HepG2 (cell line): ENCODE data around the gene TRAPPC1. TPM values are rescaled to one million over a fixed set of nuclear protein-coding genes. Genes with fewer than 3 reads are reported as not detected.

Source experiments
- ATAC-seq: fragments of 200-7000 bp; cut with Tn5 transposase; 3 replicates; pipeline ENCODE4 v1.9.1; 2020; ENCODE audit warnings: mild to moderate bottlenecking, moderate library complexity
- BruUV-seq: library from RNA; stranded (reverse); fragments of 400-500 nt; replicated peaks from 2 replicates; lab custom pipeline; 2021; lab: Mats Ljungman, UMichigan
- CTCF ChIA-PET: fragments of 300-600 bp; formaldehyde crosslinking; extraction: SDS; loops from one replicate; lab custom pipeline; 2021; ENCODE audit warnings: low total read pairs, inconsistent platforms, low intra/inter-chr PET ratio; lab: Yijun Ruan, JAX
- POLR2A ChIA-PET: fragments of 350-600 bp; sonication (Branson Sonifier 250); formaldehyde crosslinking; loops from one replicate; lab custom pipeline; 2020; ENCODE audit warnings: antibody characterized with exemption, inconsistent platforms; lab: Yijun Ruan, JAX
- DNase-seq: peaks from one replicate; pipeline ENCODE4 v3.0.0-alpha.2; 2015; ENCODE audit warnings: low spot score
- FAIRE-seq: peaks from 3 replicates; lab custom pipeline; 2011; peaks lifted over from hg19 to GRCh38; lab: Jason Lieb, UNC
- H2AFZ ChIP-seq: one replicate; pipeline ENCODE4 v1.6.1; 2011; ENCODE audit warnings: low read length, inconsistent platforms
- H3K27ac ChIP-seq: fragments of 300-600 bp; 3 replicates; pipeline ENCODE4 v1.8.0; 2011; ENCODE audit warnings: mixed run types, mild to moderate bottlenecking, mixed read lengths, low read length, inconsistent platforms; ENCODE audit not compliant: insufficient read depth; ENCODE audit errors: extremely low read length
- H3K27me3 ChIP-seq, 2 experiments: fragments of 200-600 bp in 1 of 2; 2 replicates in 1 of 2; 3 replicates in 1 of 2; pipeline versions ENCODE4 v1.6.0 to v1.8.0; 2011; ENCODE audit warnings: low read length in 2 of 2, mild to moderate bottlenecking in 2 of 2, moderate library complexity in 2 of 2, inconsistent platforms in 1 of 2; ENCODE audit not compliant: insufficient read depth in 2 of 2, control insufficient read depth in 1 of 2
- H3K36me3 ChIP-seq, 2 experiments: fragments of 200-600 bp in 1 of 2; replicated peaks in 1 of 2; 2 replicates in 1 of 2; 3 replicates in 1 of 2; pipeline versions ENCODE4 v1.5.1 to v1.8.0; 2011; ENCODE audit warnings: low read length in 2 of 2, inconsistent platforms in 1 of 2; ENCODE audit not compliant: insufficient read depth in 2 of 2, control insufficient read depth in 1 of 2
- H3K4me1 ChIP-seq: 2 replicates; pipeline ENCODE4 v1.5.1; 2012; ENCODE audit warnings: low read length, inconsistent platforms; ENCODE audit not compliant: insufficient read depth
- H3K4me2 ChIP-seq: 2 replicates; pipeline ENCODE4 v1.6.0; 2011; ENCODE audit warnings: low read depth, low read length, inconsistent platforms
- H3K4me3 ChIP-seq, 3 experiments: fragments of 200-600 bp in 1 of 3; sonication (generic), shearing (Covaris generic) in 1 of 3; replicated peaks in 1 of 3; 2 replicates each; pipeline ENCODE4 v1.5.1; 2011 to 2016; ENCODE audit warnings: low read length in 3 of 3, inconsistent platforms in 2 of 3, low read depth in 2 of 3, mild to moderate bottlenecking in 2 of 3, control low read depth in 1 of 3, mixed read lengths in 1 of 3; ENCODE audit not compliant: insufficient read depth in 1 of 3
- H3K79me2 ChIP-seq: one replicate; pipeline ENCODE4 v1.6.1; 2011; ENCODE audit warnings: low read length, inconsistent platforms; ENCODE audit not compliant: insufficient read depth
- H3K9ac ChIP-seq: 2 replicates; pipeline ENCODE4 v1.6.0; 2011; ENCODE audit warnings: mild to moderate bottlenecking, low read depth, low read length, inconsistent platforms; ENCODE audit not compliant: insufficient read depth
- H3K9me3 ChIP-seq: 2 replicates; pipeline ENCODE4 v1.5.1; 2012; ENCODE audit warnings: mild to moderate bottlenecking, low read length
- H4K20me1 ChIP-seq: 2 replicates; pipeline ENCODE4 v1.6.0; 2011; ENCODE audit warnings: inconsistent platforms, mild to moderate bottlenecking, low read length, moderate library complexity; ENCODE audit not compliant: insufficient read depth
- IKZF1 ChIP-seq: fragments of 450-650 bp; IDR thresholded peaks from 2 replicates; pipeline ENCODE4 v1.7.1; 2016
- NFKBIZ ChIP-seq: IDR thresholded peaks from 2 replicates; pipeline ENCODE4 v1.6.1; 2018; ENCODE audit warnings: missing genetic modification reagents, missing compliant biosample characterization
- SP4 ChIP-seq: sonication (generic); formaldehyde crosslinking; IDR thresholded peaks from 2 replicates; pipeline ENCODE4 v1.8.1; 2023; ENCODE audit warnings: mild to moderate bottlenecking, missing genetic modification reagents
- TAF15 ChIP-seq: fragments of 200-400 bp; formaldehyde crosslinking; IDR thresholded peaks from one replicate; pipeline ENCODE4 v1.6.1; 2018; ENCODE audit warnings: mild to moderate bottlenecking, low read depth, low read length; ENCODE audit not compliant: poor library complexity, severe bottlenecking
- ZFP1 ChIP-seq: IDR thresholded peaks from 2 replicates; pipeline ENCODE4 v1.6.1; 2016
- ZNF282 ChIP-seq: fragments of 450-650 bp; IDR thresholded peaks from 2 replicates; pipeline ENCODE4 v1.6.1; 2018; ENCODE audit not compliant: partially characterized antibody
- ZNF607 ChIP-seq: sonication (generic); formaldehyde crosslinking; IDR thresholded peaks from 2 replicates; pipeline ENCODE4 v1.5.1; 2020; ENCODE audit warnings: missing genetic modification reagents, mild to moderate bottlenecking, borderline replicate concordance
- ZNF883 ChIP-seq: sonication (generic); formaldehyde crosslinking; IDR thresholded peaks from 2 replicates; pipeline ENCODE4 v1.5.1; 2020; ENCODE audit warnings: mild to moderate bottlenecking, missing genetic modification reagents; ENCODE audit errors: not compliant biosample characterization
- ZSCAN25 ChIP-seq: sonication (generic); formaldehyde crosslinking; IDR thresholded peaks from 2 replicates; pipeline ENCODE4 v1.8.0; 2022; ENCODE audit warnings: mild to moderate bottlenecking, missing genetic modification reagents
- ZSCAN30 ChIP-seq: sonication (generic); formaldehyde crosslinking; IDR thresholded peaks from 2 replicates; pipeline ENCODE4 v1.5.0; 2020; ENCODE audit warnings: mild to moderate bottlenecking, missing genetic modification reagents
- WGBS: methylation state at CpG from one replicate; pipeline ENCODE4 v1.1.6; 2017; ENCODE audit warnings: low lambda C conversion rate; 5-methylcytosine and 5-hydroxymethylcytosine counted together
- in situ Hi-C: cut with HindIII; loops from 2 replicates; pipeline ENCODE4 v1.10.0; 2017; ENCODE audit warnings: low pct_unique_long_range_greater_than_20kb; ENCODE audit not compliant: extremely low pct_ligation_motif_present
- intact Hi-C: fragments of 100-400 bp; cut with micrococcal nuclease; formaldehyde crosslinking; loops from one replicate; pipeline ENCODE4 v1.10.0; 2022; ENCODE audit not compliant: unreplicated experiment
- polyA plus RNA-seq, 8 experiments: library from polyadenylated mRNA; depleted of rRNA in 3 of 8; stranded (reverse) in 7 of 8; unstranded in 1 of 8; fragments of >200 nt; fragmentation: Illumina TruSeq in 4 of 8; extraction: Trizol in 4 of 8; gene quantifications; 2 replicates each; pipeline versions ENCODE4 v1.2.1 to v1.2.3, GENCODE V29; 2011 to 2016; ENCODE audit warnings: low read depth in 4 of 8, missing spikeins in 1 of 8, mixed read lengths in 1 of 8; ENCODE audit not compliant: insufficient read depth in 1 of 8
- total RNA-seq, 5 experiments: library from RNA; depleted of rRNA; stranded (reverse); fragments of >200 nt; fragmentation: Illumina TruSeq; extraction: Trizol; gene quantifications; 2 replicates each; pipeline ENCODE4 v1.2.3, GENCODE V29; 2016; ENCODE audit warnings: low read depth in 1 of 5
- TF ChIP-seq, protein P1 (sequence below): sonication (generic); formaldehyde crosslinking; IDR thresholded peaks from 2 replicates; pipeline ENCODE4 v1.5.1; 2020; ENCODE audit warnings: mild to moderate bottlenecking, missing genetic modification reagents, moderate library complexity
- TF ChIP-seq, protein P2 (sequence below): IDR thresholded peaks from 2 replicates; pipeline ENCODE4 v1.6.1; 2016; ENCODE audit warnings: missing compliant biosample characterization, missing genetic modification reagents, borderline replicate concordance
- TF ChIP-seq, protein P3 (sequence below): sonication (generic); formaldehyde crosslinking; IDR thresholded peaks from 2 replicates; pipeline ENCODE4 v1.4.0; 2020; ENCODE audit warnings: missing genetic modification reagents
- TF ChIP-seq, protein P4 (sequence below): sonication (generic); formaldehyde crosslinking; IDR thresholded peaks from 2 replicates; pipeline ENCODE4 v1.4.0; 2020; ENCODE audit warnings: mild to moderate bottlenecking, missing genetic modification reagents

The TRAPPC1 gene
- total and polyA plus RNA-seq, 2 of the 13 experiments (the other 11 are each of a cell fraction or from before 2014, with no cell fraction given), result 28.1 to 44.9 TPM

DNA sequence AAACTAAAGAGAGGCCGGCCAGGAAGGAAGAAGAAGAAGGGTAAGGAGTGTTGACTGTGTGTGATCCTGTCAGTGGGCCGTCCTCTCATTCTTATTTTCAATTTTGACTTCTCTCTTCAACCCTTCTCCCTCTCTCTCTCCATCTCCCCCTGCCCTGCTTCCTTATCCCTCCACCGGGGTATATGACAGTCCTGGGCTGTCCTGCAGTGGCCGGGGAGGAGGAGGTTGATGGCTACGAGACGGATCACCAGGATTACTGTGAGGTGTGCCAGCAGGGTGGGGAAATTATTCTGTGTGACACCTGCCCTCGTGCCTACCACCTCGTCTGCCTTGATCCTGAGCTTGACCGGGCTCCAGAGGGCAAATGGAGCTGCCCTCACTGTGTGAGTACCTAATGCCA, 37.5 kb downstream of the TRAPPC1 start (continued):
- TF ChIP-seq, protein P1, sequence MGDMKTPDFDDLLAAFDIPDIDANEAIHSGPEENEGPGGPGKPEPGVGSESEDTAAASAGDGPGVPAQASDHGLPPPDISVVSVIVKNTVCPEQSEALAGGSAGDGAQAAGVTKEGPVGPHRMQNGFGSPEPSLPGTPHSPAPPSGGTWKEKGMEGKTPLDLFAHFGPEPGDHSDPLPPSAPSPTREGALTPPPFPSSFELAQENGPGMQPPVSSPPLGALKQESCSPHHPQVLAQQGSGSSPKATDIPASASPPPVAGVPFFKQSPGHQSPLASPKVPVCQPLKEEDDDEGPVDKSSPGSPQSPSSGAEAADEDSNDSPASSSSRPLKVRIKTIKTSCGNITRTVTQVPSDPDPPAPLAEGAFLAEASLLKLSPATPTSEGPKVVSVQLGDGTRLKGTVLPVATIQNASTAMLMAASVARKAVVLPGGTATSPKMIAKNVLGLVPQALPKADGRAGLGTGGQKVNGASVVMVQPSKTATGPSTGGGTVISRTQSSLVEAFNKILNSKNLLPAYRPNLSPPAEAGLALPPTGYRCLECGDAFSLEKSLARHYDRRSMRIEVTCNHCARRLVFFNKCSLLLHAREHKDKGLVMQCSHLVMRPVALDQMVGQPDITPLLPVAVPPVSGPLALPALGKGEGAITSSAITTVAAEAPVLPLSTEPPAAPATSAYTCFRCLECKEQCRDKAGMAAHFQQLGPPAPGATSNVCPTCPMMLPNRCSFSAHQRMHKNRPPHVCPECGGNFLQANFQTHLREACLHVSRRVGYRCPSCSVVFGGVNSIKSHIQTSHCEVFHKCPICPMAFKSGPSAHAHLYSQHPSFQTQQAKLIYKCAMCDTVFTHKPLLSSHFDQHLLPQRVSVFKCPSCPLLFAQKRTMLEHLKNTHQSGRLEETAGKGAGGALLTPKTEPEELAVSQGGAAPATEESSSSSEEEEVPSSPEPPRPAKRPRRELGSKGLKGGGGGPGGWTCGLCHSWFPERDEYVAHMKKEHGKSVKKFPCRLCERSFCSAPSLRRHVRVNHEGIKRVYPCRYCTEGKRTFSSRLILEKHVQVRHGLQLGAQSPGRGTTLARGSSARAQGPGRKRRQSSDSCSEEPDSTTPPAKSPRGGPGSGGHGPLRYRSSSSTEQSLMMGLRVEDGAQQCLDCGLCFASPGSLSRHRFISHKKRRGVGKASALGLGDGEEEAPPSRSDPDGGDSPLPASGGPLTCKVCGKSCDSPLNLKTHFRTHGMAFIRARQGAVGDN (CRISPR knock-in tag), result no peak

DNA sequence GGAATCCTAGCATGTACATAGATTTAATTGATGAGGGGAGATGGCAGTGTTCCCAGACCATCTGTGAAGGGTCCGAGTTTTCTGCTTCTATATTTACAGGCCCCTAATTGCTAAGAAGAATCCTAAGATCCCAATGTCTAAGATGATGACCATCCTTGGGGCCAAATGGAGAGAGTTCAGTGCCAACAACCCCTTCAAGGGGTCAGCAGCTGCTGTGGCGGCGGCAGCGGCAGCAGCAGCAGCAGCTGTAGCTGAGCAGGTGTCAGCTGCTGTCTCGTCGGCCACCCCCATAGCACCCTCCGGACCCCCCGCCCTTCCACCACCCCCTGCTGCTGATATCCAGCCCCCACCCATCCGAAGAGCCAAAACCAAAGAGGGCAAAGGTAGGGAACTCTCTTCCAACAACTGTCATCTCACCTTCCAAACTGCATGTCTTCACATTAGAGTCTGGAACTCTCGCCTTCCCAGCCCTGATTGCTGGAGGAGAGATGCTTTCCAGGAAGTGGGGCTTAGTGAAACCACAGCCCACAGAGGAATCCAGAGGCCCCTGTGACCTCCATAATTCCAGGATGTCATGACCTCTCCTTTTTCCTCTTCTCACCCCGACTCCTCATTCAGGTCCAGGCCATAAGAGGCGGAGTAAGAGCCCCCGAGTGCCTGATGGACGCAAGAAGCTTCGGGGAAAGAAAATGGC, 38.4 kb downstream of the TRAPPC1 start:
- ChIA-PET POLR2A (no interaction called here), CTCF (no interaction called here)
- no peak for ATAC-seq
- no peak overlapping the region for H3K4me3 ChIP-seq
- H3K27me3 ChIP-seq, result no peaks in the 10 kb centered on the region
- no peaks in the 10 kb centered on the region for H3K9me3 ChIP-seq
- intact Hi-C loops, result no loop called here
- peaks cover 31% of the 10 kb centered on the region for H3K4me1 ChIP-seq
- no peak overlapping the region for H3K27ac ChIP-seq
- H4K20me1 ChIP-seq, result no peaks in the 10 kb centered on the region
- no peaks in the 10 kb centered on the region for H3K79me2 ChIP-seq
- WGBS, result 91% methylated on average over 14 of the region's 15 CpGs
- H3K36me3 ChIP-seq, result peaks cover 0 to 2% of the 10 kb centered on the region in 2 experiments; a peak in 1 of 5 replicates
- no peak for FAIRE-seq
- DNase-seq, result no peak
- H3K9ac ChIP-seq, result no peak overlapping the region
- in situ Hi-C loops, result no loop called here
- no TSS peak for BruUV-seq
- no peak overlapping the region for H2AFZ ChIP-seq
- H3K4me2 ChIP-seq, result no peak overlapping the region
- TF ChIP-seq ZNF282 (no peak), ZFP1 (no peak), TAF15 (no peak), SP4 (CRISPR knock-in tag) (no peak), IKZF1 (no peak), ZSCAN30 (CRISPR knock-in tag) (no peak), NFKBIZ (CRISPR knock-in tag) (no peak), ZSCAN25 (CRISPR knock-in tag) (no peak), ZNF607 (no peak), ZNF883 (CRISPR knock-in tag) (no peak)
- TF ChIP-seq, protein P2, sequence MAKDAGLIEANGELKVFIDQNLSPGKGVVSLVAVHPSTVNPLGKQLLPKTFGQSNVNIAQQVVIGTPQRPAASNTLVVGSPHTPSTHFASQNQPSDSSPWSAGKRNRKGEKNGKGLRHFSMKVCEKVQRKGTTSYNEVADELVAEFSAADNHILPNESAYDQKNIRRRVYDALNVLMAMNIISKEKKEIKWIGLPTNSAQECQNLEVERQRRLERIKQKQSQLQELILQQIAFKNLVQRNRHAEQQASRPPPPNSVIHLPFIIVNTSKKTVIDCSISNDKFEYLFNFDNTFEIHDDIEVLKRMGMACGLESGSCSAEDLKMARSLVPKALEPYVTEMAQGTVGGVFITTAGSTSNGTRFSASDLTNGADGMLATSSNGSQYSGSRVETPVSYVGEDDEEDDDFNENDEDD (CRISPR knock-in tag), result no peak
- TF ChIP-seq, protein P3, sequence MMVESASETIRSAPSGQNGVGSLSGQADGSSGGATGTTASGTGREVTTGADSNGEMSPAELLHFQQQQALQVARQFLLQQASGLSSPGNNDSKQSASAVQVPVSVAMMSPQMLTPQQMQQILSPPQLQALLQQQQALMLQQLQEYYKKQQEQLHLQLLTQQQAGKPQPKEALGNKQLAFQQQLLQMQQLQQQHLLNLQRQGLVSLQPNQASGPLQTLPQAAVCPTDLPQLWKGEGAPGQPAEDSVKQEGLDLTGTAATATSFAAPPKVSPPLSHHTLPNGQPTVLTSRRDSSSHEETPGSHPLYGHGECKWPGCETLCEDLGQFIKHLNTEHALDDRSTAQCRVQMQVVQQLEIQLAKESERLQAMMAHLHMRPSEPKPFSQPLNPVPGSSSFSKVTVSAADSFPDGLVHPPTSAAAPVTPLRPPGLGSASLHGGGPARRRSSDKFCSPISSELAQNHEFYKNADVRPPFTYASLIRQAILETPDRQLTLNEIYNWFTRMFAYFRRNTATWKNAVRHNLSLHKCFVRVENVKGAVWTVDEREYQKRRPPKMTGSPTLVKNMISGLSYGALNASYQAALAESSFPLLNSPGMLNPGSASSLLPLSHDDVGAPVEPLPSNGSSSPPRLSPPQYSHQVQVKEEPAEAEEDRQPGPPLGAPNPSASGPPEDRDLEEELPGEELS (CRISPR knock-in tag), result no peak
- TF ChIP-seq, protein P4, sequence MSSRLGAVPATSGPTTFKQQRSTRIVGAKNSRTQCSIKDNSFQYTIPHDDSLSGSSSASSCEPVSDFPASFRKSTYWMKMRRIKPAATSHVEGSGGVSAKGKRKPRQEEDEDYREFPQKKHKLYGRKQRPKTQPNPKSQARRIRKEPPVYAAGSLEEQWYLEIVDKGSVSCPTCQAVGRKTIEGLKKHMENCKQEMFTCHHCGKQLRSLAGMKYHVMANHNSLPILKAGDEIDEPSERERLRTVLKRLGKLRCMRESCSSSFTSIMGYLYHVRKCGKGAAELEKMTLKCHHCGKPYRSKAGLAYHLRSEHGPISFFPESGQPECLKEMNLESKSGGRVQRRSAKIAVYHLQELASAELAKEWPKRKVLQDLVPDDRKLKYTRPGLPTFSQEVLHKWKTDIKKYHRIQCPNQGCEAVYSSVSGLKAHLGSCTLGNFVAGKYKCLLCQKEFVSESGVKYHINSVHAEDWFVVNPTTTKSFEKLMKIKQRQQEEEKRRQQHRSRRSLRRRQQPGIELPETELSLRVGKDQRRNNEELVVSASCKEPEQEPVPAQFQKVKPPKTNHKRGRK (CRISPR knock-in tag), result no peak
